GM21619 (cell line): ENCODE results near the gene CLCN1.

ENCODE experiments used
- ATAC-seq: cut with Tn5 transposase; IDR thresholded peaks from one replicate; pipeline ENCODE4 v1.9.1; 2021; ENCODE audit not compliant: unreplicated experiment

CLCN1 gene

GRCh38 chr7:143292876-143293275, 23.0 kb upstream of the CLCN1 start:
- ATAC-seq, result no peak

- no peak for ATAC-seq
Measured at GRCh38 chr7:143295870-143296269, 20.0 kb upstream of the CLCN1 start.

- ATAC-seq, result no peak
Measured at GRCh38 chr7:143296686-143297085, 19.2 kb upstream of the CLCN1 start.

- no peak for ATAC-seq
Measured at GRCh38 chr7:143299346-143299745, 16.6 kb upstream of the CLCN1 start.

- ATAC-seq, result peak; percentile 51
Measured at GRCh38 chr7:143299840-143300239, 16.1 kb upstream of the CLCN1 start.

- no peak for ATAC-seq
Measured at GRCh38 chr7:143300959-143301935, 14.7 kb upstream of the CLCN1 start.

- ATAC-seq, result no peak
Measured at GRCh38 chr7:143303733-143304132, 12.2 kb upstream of the CLCN1 start.

GRCh38 chr7:143304938-143305337, 11.0 kb upstream of the CLCN1 start:
- no peak for ATAC-seq

GRCh38 chr7:143305423-143306070, 10.4 kb upstream of the CLCN1 start:
- no peak for ATAC-seq

GRCh38 chr7:143308632-143309031, 7.3 kb upstream of the CLCN1 start:
- ATAC-seq, result no peak

- ATAC-seq, result no peak
Measured at GRCh38 chr7:143314127-143314526, 1.8 kb upstream of the CLCN1 start.

- ATAC-seq, result no peak
Measured at GRCh38 chr7:143316492-143316891, 581 bp downstream of the CLCN1 start.

GRCh38 chr7:143318661-143319060, 2.8 kb downstream of the CLCN1 start:
- ATAC-seq, result no peak

GRCh38 chr7:143320620-143321019, 4.7 kb downstream of the CLCN1 start:
- ATAC-seq, result no peak

GRCh38 chr7:143321242-143321641, 5.3 kb downstream of the CLCN1 start:
- ATAC-seq, result no peak

GRCh38 chr7:143321734-143322133, 5.8 kb downstream of the CLCN1 start:
- ATAC-seq, result no peak

GRCh38 chr7:143322760-143323633, 7.1 kb downstream of the CLCN1 start:
- no peak for ATAC-seq

- no peak for ATAC-seq
Measured at GRCh38 chr7:143323653-143324052, 7.7 kb downstream of the CLCN1 start.

- peak; percentile 69 for ATAC-seq
Measured at GRCh38 chr7:143325240-143325639, 9.3 kb downstream of the CLCN1 start.

GRCh38 chr7:143327903-143328302, 12.0 kb downstream of the CLCN1 start:
- no peak for ATAC-seq

GRCh38 chr7:143329471-143330170, 13.7 kb downstream of the CLCN1 start:
- no peak for ATAC-seq
